Psoas muscle (tissue), 8 donors: Measurements from ENCODE around the gene THG1L. TPM values are rescaled to one million over a fixed set of nuclear protein-coding genes. Genes with fewer than 3 reads are reported as not detected.

Experiments
- ATAC-seq, 4 donors: fragments of 200-7000 bp; cut with Tn5 transposase; one replicate each; pipeline ENCODE4 v1.9.1; 2020; ENCODE audit warnings: moderate library complexity in 3 of 4, mild to moderate bottlenecking in 2 of 4
- DNase-seq, 2 donors: peaks; one replicate each; pipeline ENCODE4 v3.0.0-alpha.2; 2020
- H3K27ac ChIP-seq: fragments of 200-600 bp; one replicate; pipeline ENCODE4 v1.8.0; 2022
- H3K27me3 ChIP-seq, 3 donors: fragments of 200-600 bp in 1 of 3; one replicate each; pipeline versions ENCODE4 v1.6.1 to v1.8.0; 2013 to 2022; ENCODE audit warnings: low read length in 2 of 3, mild to moderate bottlenecking in 2 of 3, moderate library complexity in 1 of 3; ENCODE audit not compliant: insufficient read depth in 3 of 3
- H3K36me3 ChIP-seq, 2 donors: fragments of 200-600 bp in 1 of 2; one replicate each; pipeline versions ENCODE4 v1.6.1 to v1.8.0; 2013 to 2022; ENCODE audit warnings: low read depth in 1 of 2, mild to moderate bottlenecking in 1 of 2, moderate library complexity in 1 of 2; ENCODE audit not compliant: insufficient read depth in 1 of 2
- H3K4me1 ChIP-seq: fragments of 200-600 bp; one replicate; pipeline ENCODE4 v1.8.0; 2022
- H3K4me3 ChIP-seq: fragments of 200-600 bp; one replicate; pipeline ENCODE4 v1.8.0; 2022; ENCODE audit warnings: mild to moderate bottlenecking
- H3K9me3 ChIP-seq: fragments of 200-600 bp; one replicate; pipeline ENCODE4 v1.8.0; 2022
- CTCF ChIP-seq: fragments of 200-600 bp; IDR thresholded peaks from one replicate; pipeline ENCODE4 v1.8.0; 2022; ENCODE audit warnings: antibody characterized with exemption
- WGBS, 3 donors: extraction: QIAGEN DNeasy Blood & Tissue Kit; methylation state at CpG; one replicate each; pipeline versions ENCODE4 v1.1.6 to v1.1.7; 2013; 5-methylcytosine and 5-hydroxymethylcytosine counted together
- intact Hi-C, 2 donors: fragments of 100-400 bp; cut with DNase I; formaldehyde crosslinking; loops; one replicate each; pipeline versions ENCODE4 v1.11.0 to v1.14.2; 2022
- polyA plus RNA-seq, 3 donors: library from polyadenylated mRNA; stranded (reverse); fragments of 200-250 nt; gene quantifications; one replicate each; pipeline ENCODE4 v1.2.3, GENCODE V29; 2013
- total RNA-seq, 4 donors: library from RNA; stranded (reverse); fragmentation: NEBNext Ultra II Directional in 2 of 4; extraction: Animal tissue kit (Norgen Biotek cat#: 25700) in 2 of 4; gene quantifications; one replicate each; pipeline versions ENCODE4 v1.2.1 to v1.2.4, GENCODE V29; 2021 to 2023
- donor health status: healthy with polysubstance abuse.
- donor health status: DM: no; HTN: no; CAD: no; lungs with moderate emphysema.
- donor health status: Bipolar disorder and iron deficiency.
- donor health status: healthy.
- donor health status: DM: yes; HTN: yes; CAD: no.
- donor health status: DM: no; HTN: no; CAD: no.
- donor health status: DM: no; HTN: no; CAD: no.
- donor health status: DM: yes; HTN: yes; CAD: no.

The THG1L gene
- total and polyA plus RNA-seq, 7 donors: 3.0 to 6.7 (median 5.7) TPM

GRCh38 chr5:157772127-157772526 is 40.9 kb downstream of the THG1L start:
- intact Hi-C loops: no loop called here
- H3K4me1 ChIP-seq: peaks cover 8% of the 10 kb centered on the region
- H3K27ac ChIP-seq: no peak overlapping the region
- no peak for ATAC-seq
- H3K9me3 ChIP-seq: no peaks in the 10 kb centered on the region
- WGBS, 3 donors: 82 to 87% (median 85%) methylated on average over 10 of the region's 10 CpGs
- no peak overlapping the region for H3K4me3 ChIP-seq
- no peak for DNase-seq
- no peak for TF ChIP-seq CTCF
- peaks cover 0 to 2% (median 0%) of the 10 kb centered on the region in 3 donors for H3K27me3 ChIP-seq
- H3K36me3 ChIP-seq: no peaks in the 10 kb centered on the region

- 61 to 67% (median 63%) methylated on average over 8 of the region's 8 CpGs for WGBS, 3 donors
- DNase-seq (no peak), ATAC-seq (no peak)
- intact Hi-C loops: no loop called here
- H3K27me3 ChIP-seq: peaks cover 0 to 2% (median 0%) of the 10 kb centered on the region in 3 donors
- no peak overlapping the region for H3K27ac ChIP-seq
- H3K36me3 ChIP-seq: no peaks in the 10 kb centered on the region
- H3K9me3 ChIP-seq: no peaks in the 10 kb centered on the region
- TF ChIP-seq CTCF: no peak
- no peak overlapping the region for H3K4me3 ChIP-seq
- no peaks in the 10 kb centered on the region for H3K4me1 ChIP-seq
Observed at GRCh38 chr5:157778121-157778805, 47.0 kb downstream of the THG1L start.

- intact Hi-C loops: no loop called here
- Histone ChIP-seq H3K36me3 (peaks cover 0 to 8% of the 10 kb centered on the region in 2 donors), H3K4me3 (no peak overlapping the region), H3K27me3 (peaks cover 0 to 2% (median 0%) of the 10 kb centered on the region in 3 donors), H3K4me1 (no peaks in the 10 kb centered on the region), H3K9me3 (no peaks in the 10 kb centered on the region), H3K27ac (no peak overlapping the region)
- WGBS, 3 donors: 84 to 86% (median 86%) methylated on average over 6 of the region's 6 CpGs
- ATAC-seq (no peak), DNase-seq (no peak)
- TF ChIP-seq CTCF: no peak
Observed at GRCh38 chr5:157779221-157779620, 48.0 kb downstream of the THG1L start.

GRCh38 chr5:157785801-157786200 is 54.6 kb downstream of the THG1L start:
- ATAC-seq: no peak
- H3K36me3 ChIP-seq: peaks cover 2 to 68% of the 10 kb centered on the region in 2 donors
- no peaks in the 10 kb centered on the region for H3K4me1 ChIP-seq
- H3K4me3 ChIP-seq: no peak overlapping the region
- 92 to 97% (median 95%) methylated on average over 3 of the region's 3 CpGs for WGBS, 3 donors
- intact Hi-C loops: no loop called here
- no peaks in the 10 kb centered on the region for H3K27me3 ChIP-seq
- DNase-seq: no peak
- H3K27ac ChIP-seq: no peak overlapping the region
- TF ChIP-seq CTCF: no peak
- H3K9me3 ChIP-seq: no peaks in the 10 kb centered on the region

Other genes with a start within 250 kb of the THG1L start
- gene ADAM19, start 155.6 kb upstream of the THG1L start, total RNA-seq: 1 to 10 TPM; 1.4 to 4.5 (median 3.1) TPM
- gene ADAM19, start 155.6 kb upstream of the THG1L start, polyA plus RNA-seq: under 1 TPM; 0.27 to 0.58 (median 0.39) TPM
- under 1 TPM in 1 of 4 donors, not detected in 3; 0.19 TPM for gene SOX30, start 79.0 kb upstream of the THG1L start, total RNA-seq
- under 1 TPM in 2 of 3 donors, not detected in 1; 0.01 to 0.05 TPM for gene SOX30, start 79.0 kb upstream of the THG1L start, polyA plus RNA-seq
- not detected for gene C5orf52, start 59.9 kb upstream of the THG1L start, total RNA-seq
- not detected for gene C5orf52, start 59.9 kb upstream of the THG1L start, polyA plus RNA-seq
- gene LSM11, start 12.3 kb downstream of the THG1L start, total RNA-seq: 1 to 10 TPM; 1.0 to 1.9 (median 1.8) TPM
- gene LSM11, start 12.3 kb downstream of the THG1L start, polyA plus RNA-seq: 1 to 10 TPM; 1.2 to 2.2 (median 2.2) TPM
- gene CLINT1, start 127.7 kb downstream of the THG1L start, total RNA-seq: 10 to 100 TPM; 50.8 to 83.3 (median 68.4) TPM
- 10 to 100 TPM; 37.9 to 89.7 (median 56.6) TPM for gene CLINT1, start 127.7 kb downstream of the THG1L start, polyA plus RNA-seq